AG09319 (cell line): ENCODE results near the gene WDR6.

ENCODE experiments used
- DNase-seq: peaks from one replicate; pipeline ENCODE4 v3.0.0-alpha.2; 2010; ENCODE audit warnings: low read depth; ENCODE audit errors: extremely low read depth
- TF ChIP-seq, protein P1 (sequence below): IDR thresholded peaks from 2 replicates; pipeline ENCODE4 v1.5.1; 2011; ENCODE audit warnings: low read depth, mild to moderate bottlenecking, inconsistent platforms, low read length, moderate library complexity

The WDR6 gene

DNA sequence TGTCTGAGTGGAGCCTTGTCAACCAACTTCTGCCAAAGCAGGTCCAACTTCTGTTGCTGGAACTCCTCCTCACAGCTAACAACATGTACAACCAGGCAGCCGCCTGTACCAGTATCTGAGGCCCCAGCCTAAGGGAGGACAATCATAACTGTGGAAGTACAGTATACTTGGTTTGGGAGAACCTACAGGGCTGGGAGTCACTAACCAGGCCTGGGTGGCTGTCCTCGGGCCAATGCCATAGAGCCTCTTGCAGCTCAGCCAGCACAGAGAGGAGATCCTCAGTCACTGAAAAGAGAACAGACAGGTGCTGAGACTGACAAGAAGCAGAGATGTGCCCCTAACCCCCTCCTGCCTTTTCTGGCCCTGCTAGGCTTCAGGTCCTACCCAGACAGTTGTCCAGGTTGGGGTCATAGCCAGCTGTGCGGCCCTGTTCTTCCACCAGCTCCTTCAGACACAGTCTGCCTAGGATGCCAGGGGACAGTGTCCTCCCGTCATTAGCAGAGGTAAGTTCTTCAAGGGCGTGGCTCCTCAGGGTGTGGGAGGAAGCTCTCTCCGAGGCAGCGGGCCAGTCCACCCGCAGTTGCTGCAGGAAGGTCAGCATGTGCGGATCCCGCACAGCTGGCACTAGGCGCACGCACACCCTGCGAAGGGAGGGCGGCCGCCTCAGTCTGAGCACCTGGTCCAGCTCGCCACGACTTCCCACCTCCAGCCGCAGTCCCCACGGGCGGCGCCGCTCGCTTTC, 10.2 kb downstream of the WDR6 start:
- DNase-seq = no peak
- TF ChIP-seq, protein P1, sequence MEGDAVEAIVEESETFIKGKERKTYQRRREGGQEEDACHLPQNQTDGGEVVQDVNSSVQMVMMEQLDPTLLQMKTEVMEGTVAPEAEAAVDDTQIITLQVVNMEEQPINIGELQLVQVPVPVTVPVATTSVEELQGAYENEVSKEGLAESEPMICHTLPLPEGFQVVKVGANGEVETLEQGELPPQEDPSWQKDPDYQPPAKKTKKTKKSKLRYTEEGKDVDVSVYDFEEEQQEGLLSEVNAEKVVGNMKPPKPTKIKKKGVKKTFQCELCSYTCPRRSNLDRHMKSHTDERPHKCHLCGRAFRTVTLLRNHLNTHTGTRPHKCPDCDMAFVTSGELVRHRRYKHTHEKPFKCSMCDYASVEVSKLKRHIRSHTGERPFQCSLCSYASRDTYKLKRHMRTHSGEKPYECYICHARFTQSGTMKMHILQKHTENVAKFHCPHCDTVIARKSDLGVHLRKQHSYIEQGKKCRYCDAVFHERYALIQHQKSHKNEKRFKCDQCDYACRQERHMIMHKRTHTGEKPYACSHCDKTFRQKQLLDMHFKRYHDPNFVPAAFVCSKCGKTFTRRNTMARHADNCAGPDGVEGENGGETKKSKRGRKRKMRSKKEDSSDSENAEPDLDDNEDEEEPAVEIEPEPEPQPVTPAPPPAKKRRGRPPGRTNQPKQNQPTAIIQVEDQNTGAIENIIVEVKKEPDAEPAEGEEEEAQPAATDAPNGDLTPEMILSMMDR = no peak

DNA sequence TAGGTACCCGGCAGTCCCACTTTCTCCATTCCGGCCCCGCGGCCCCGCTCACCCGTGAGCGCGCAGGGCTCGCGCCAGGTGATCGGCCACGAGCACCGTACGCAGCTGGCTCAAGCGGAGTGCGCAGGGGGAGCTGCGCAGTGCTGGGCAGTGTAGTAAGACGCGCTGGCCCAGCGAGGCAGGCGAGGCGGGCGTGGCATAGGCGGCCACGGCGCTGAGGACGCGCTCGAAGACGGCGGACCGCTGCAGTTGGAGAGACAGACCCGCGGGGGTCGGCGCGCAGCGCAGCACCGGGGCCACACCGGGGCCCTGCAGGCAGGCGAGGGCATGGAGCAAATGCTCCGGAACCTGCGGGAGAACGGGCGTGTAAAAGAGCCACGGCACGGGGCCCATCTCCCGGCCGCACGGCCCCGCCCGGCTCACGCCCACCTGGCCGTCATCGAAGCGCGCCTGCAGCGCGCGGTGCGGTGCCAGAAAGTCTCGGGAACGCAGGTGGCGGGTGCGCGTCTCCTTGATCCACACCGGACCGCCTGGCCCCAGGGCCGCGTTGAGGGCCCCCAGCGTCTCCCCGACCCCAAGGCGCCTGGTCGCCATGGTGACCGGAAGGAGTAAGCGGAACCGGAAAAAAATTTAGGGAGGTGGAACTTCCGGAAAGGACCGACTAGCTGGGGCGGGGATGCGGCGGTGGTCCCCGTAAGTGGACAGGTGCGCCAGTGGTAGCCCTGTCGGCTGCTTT, 10.9 kb downstream of the WDR6 start, which contains the start of gene DALRD3:
Gene DALRD3 (minus strand): TSS at position 610 of the 736 bp plus-strand sequence. CDS start 16 bp downstream, at position 594.
- DNase-seq = no peak
- TF ChIP-seq, protein P1 = no peak

- TF ChIP-seq, protein P1 = no peak
- no peak for DNase-seq
Observed at GRCh38 chr3:49018707-49019006, 11.5 kb downstream of the WDR6 start.

GRCh38 chr3:49019941-49020329, 12.7 kb downstream of the WDR6 start:
- no peak for DNase-seq

DNA sequence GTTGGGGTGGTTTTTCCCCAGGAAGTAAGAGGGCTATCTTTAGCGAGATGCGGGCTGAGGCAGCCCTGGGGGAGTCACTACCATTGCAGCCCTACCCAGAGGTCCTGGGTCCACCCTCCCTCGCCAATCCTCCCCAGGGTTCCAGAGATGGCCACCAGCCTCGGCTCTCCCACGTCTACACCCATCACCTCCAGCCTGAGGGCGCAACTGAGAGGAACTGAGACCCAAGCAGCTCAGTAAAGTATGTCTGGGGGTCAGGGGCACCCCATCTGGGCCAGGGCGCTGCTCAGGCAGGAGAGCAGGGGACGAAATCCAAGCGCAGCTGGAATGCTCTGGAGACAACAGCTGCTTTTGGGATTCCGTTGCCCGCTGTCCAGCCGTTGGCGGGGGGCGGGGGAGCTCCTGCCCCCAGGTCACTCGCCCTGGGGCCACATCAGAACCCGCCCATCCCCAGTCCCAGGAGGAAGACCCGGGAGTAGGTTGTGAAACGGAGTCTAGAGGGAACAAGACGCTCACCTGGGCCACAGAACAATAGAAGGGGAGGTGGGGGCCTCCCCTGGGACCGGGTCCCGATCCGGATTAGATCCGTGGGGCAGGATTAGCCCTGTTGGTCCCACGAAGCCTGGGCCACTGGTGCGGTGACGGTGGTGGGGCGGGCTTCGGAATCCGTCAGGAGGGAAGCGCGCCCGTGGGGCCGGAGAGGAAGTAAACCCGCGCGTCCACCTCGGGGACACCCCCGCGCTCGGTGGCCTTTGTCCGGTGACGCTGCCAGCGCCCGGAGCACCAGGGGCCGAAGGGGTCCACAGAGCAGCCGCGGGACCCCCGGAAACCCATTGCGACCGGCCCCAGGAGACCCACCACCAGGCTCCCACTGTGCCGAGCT, 13.4 kb downstream of the WDR6 start:
- no peak for DNase-seq
- TF ChIP-seq, protein P1 = no peak

More at GRCh38 chr3:49019941-49020329, 12.7 kb downstream of the WDR6 start:
- TF ChIP-seq, protein P1 = no peak

DNA sequence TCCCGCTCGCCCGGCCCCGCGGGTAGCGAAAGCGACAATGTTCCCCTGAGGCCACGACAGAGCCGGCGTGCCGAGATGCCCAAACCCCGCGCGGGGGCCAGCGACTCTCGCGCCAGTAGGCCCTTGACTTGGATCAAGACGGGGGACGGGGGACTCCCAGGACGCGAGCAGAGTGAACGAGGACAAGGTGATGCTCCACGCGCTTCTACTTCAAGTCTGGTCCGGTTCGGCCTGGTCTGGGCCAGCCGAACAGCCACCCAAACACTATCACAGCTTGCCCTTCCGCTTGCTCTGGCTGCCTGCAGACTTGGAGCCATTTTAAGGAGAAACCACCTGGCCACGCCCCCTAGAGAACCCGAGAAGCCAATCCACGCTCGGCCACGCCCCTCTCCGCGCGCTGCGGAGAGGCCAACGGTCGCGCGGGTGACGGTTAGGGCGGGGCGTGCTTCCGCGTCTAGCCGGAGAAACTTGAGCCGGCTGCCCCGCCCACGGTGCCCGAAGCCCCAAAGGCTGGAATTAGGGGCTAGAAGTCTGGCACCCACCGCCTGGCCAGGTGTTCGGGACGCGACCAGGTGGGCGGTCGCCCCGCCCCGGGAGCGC, 14.1 kb downstream of the WDR6 start:
- DNase-seq = peak; percentile 94

More for the DNA sequence above, 14.1 kb downstream of the WDR6 start:
- TF ChIP-seq, protein P1 = no peak
